HEK293 (cell line): Measurements from ENCODE around the gene LAMC3.

Experiments used
- CTCF ChIA-PET: fragments of 350-600 bp; formaldehyde crosslinking; extraction: SDS; loops from one replicate; lab custom pipeline; 2021; ENCODE audit warnings: antibody characterized with exemption; lab: Yijun Ruan, JAX
- POLR2A ChIA-PET: fragments of 300-600 bp; formaldehyde crosslinking; extraction: SDS; loops from one replicate; lab custom pipeline; 2020; ENCODE audit warnings: antibody characterized with exemption, inconsistent platforms; lab: Yijun Ruan, JAX
- H3K27ac ChIP-seq: fragments of 200-500 bp; sonication (Bioruptor generic); 2 replicates; pipeline ENCODE4 v1.5.1; 2014; ENCODE audit warnings: low read depth, low read length, control low read depth, inconsistent platforms; ENCODE audit errors: extremely low read depth
- H3K36me3 ChIP-seq, 2 experiments: fragments of 200-500 bp in 1 of 2; sonication (Bioruptor generic) in 1 of 2; 1 replicate in 1 of 2; 2 replicates in 1 of 2; pipeline ENCODE4 v1.5.1; 2014 to 2017; ENCODE audit warnings: inconsistent platforms in 2 of 2, low read length in 2 of 2; ENCODE audit not compliant: control insufficient read depth in 2 of 2, insufficient read depth in 1 of 2
- H3K4me1 ChIP-seq: fragments of 200-500 bp; sonication (Bioruptor generic); 2 replicates; pipeline ENCODE4 v1.5.1; 2014; ENCODE audit warnings: mild to moderate bottlenecking, low read length, inconsistent platforms; ENCODE audit not compliant: control insufficient read depth, insufficient read depth
- H3K4me3 ChIP-seq: 2 replicates; pipeline ENCODE4 v1.5.1; 2011; ENCODE audit warnings: low read depth, mild to moderate bottlenecking, control low read depth, low read length, moderate library complexity
- H3K9me3 ChIP-seq: fragments of 200-500 bp; sonication (Bioruptor generic); 2 replicates; pipeline ENCODE4 v1.5.1; 2014; ENCODE audit warnings: low read depth, low read length, inconsistent platforms; ENCODE audit not compliant: control insufficient read depth, insufficient read depth
- ZBTB11 ChIP-seq: fragments of 450-650 bp; formaldehyde crosslinking; conservative IDR thresholded peaks from 2 replicates; pipeline ENCODE4 v1.5.1; 2016; ENCODE audit warnings: low read depth, missing biosample characterization, missing genetic modification characterization
- ZBTB7A ChIP-seq: fragments of 450-650 bp; formaldehyde crosslinking; IDR thresholded peaks from 2 replicates; pipeline ENCODE4 v1.5.1; 2016; ENCODE audit warnings: low read depth, missing biosample characterization, missing genetic modification characterization
- ZNF121 ChIP-seq: fragments of 450-650 bp; formaldehyde crosslinking; IDR thresholded peaks from 2 replicates; pipeline ENCODE4 v1.5.1; 2016; ENCODE audit warnings: missing biosample characterization, missing genetic modification characterization
- ZNF146 ChIP-seq: fragments of 450-650 bp; formaldehyde crosslinking; IDR thresholded peaks from 2 replicates; pipeline ENCODE4 v1.5.1; 2016; ENCODE audit warnings: missing biosample characterization, missing genetic modification characterization
- ZNF366 ChIP-seq: fragments of 450-650 bp; formaldehyde crosslinking; conservative IDR thresholded peaks from 2 replicates; pipeline ENCODE4 v1.5.1; 2016; ENCODE audit warnings: missing biosample characterization, missing genetic modification characterization
- ZNF548 ChIP-seq: fragments of 450-650 bp; formaldehyde crosslinking; IDR thresholded peaks from 2 replicates; pipeline ENCODE4 v1.5.1; 2016; ENCODE audit warnings: missing biosample characterization, missing genetic modification characterization
- ZNF580 ChIP-seq: fragments of 450-650 bp; formaldehyde crosslinking; IDR thresholded peaks from 2 replicates; pipeline ENCODE4 v1.5.1; 2016; ENCODE audit warnings: missing biosample characterization, missing genetic modification characterization
- ZNF707 ChIP-seq: fragments of 450-650 bp; formaldehyde crosslinking; IDR thresholded peaks from 2 replicates; pipeline ENCODE4 v1.5.1; 2016; ENCODE audit warnings: missing biosample characterization, missing genetic modification characterization
- ZNF830 ChIP-seq: fragments of 450-650 bp; IDR thresholded peaks from 2 replicates; pipeline ENCODE4 v1.5.0; 2018; ENCODE audit warnings: missing biosample characterization, missing genetic modification characterization, low read depth, mild to moderate bottlenecking, moderate library complexity
- TF ChIP-seq, protein P1 (sequence below): fragments of 450-650 bp; formaldehyde crosslinking; IDR thresholded peaks from 2 replicates; pipeline ENCODE4 v1.5.1; 2016; ENCODE audit warnings: missing biosample characterization, missing genetic modification characterization, borderline replicate concordance
- TF ChIP-seq, protein P2 (sequence below): fragments of 450-650 bp; formaldehyde crosslinking; IDR thresholded peaks from 2 replicates; pipeline ENCODE4 v1.5.1; 2016; ENCODE audit warnings: missing biosample characterization, missing genetic modification characterization
- TF ChIP-seq, protein P3 (sequence below): sonication (generic); formaldehyde crosslinking; IDR thresholded peaks from 2 replicates; pipeline ENCODE4 v1.8.1; 2022; ENCODE audit warnings: mild to moderate bottlenecking, moderate library complexity, missing genetic modification reagents
- TF ChIP-seq, protein P4 (sequence below): fragments of 450-650 bp; formaldehyde crosslinking; IDR thresholded peaks from 2 replicates; pipeline ENCODE4 v1.5.1; 2016; ENCODE audit warnings: missing biosample characterization, missing genetic modification characterization

The LAMC3 gene

DNA sequence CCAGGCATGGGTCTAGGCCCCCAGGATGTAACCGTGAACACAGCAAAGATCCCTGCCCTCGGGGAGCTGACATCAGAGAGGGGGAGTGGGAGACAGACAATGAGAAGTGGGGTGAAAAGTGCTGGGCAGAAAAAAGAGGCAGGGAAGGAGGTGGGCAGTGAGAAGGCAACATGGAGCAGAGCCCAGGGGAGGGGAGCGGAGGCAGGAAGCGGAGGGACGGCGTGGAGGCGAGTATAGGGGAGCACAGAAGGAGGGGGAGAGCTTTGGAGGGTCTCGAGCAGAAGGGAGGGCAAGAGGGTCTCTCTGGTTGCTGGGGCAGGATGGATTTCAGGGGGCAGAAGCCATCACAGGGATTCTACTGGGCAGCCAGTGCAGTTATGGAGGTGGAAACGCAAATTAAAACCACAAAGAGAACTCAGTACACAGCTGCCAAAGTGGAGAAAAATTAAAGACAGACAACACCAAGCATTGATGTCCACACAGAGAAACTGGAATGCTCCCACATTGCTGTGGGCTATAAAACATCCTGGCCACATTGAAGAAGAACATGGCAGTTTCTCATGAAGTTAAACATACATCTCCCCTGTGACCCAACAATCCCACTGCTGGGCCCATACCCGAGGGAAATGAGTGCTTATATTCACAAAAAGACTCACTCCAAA, 21.1 kb upstream of the LAMC3 start (continued):
- TF ChIP-seq, protein P1, sequence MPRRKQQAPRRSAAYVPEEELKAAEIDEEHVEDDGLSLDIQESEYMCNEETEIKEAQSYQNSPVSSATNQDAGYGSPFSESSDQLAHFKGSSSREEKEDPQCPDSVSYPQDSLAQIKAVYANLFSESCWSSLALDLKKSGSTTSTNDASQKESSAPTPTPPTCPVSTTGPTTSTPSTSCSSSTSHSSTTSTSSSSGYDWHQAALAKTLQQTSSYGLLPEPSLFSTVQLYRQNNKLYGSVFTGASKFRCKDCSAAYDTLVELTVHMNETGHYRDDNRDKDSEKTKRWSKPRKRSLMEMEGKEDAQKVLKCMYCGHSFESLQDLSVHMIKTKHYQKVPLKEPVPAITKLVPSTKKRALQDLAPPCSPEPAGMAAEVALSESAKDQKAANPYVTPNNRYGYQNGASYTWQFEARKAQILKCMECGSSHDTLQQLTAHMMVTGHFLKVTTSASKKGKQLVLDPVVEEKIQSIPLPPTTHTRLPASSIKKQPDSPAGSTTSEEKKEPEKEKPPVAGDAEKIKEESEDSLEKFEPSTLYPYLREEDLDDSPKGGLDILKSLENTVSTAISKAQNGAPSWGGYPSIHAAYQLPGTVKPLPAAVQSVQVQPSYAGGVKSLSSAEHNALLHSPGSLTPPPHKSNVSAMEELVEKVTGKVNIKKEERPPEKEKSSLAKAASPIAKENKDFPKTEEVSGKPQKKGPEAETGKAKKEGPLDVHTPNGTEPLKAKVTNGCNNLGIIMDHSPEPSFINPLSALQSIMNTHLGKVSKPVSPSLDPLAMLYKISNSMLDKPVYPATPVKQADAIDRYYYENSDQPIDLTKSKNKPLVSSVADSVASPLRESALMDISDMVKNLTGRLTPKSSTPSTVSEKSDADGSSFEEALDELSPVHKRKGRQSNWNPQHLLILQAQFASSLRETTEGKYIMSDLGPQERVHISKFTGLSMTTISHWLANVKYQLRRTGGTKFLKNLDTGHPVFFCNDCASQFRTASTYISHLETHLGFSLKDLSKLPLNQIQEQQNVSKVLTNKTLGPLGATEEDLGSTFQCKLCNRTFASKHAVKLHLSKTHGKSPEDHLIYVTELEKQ (tag by site-specific recombination): no peak
- TF ChIP-seq, protein P2, sequence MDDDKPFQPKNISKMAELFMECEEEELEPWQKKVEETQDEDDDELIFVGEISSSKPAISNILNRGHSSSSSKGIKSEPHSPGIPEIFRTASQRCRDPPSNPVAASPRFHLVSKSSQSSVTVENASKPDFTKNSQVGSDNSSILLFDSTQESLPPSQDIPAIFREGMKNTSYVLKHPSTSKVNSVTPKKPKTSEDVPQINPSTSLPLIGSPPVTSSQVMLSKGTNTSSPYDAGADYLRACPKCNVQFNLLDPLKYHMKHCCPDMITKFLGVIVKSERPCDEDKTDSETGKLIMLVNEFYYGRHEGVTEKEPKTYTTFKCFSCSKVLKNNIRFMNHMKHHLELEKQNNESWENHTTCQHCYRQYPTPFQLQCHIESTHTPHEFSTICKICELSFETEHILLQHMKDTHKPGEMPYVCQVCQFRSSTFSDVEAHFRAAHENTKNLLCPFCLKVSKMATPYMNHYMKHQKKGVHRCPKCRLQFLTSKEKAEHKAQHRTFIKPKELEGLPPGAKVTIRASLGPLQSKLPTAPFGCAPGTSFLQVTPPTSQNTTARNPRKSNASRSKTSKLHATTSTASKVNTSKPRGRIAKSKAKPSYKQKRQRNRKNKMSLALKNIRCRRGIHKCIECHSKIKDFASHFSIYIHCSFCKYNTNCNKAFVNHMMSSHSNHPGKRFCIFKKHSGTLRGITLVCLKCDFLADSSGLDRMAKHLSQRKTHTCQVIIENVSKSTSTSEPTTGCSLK (tag by site-specific recombination): no peak
- TF ChIP-seq ZBTB7A (no peak), ZNF366 (tag by site-specific recombination) (no peak), ZNF548 (tag by site-specific recombination) (no peak)

DNA sequence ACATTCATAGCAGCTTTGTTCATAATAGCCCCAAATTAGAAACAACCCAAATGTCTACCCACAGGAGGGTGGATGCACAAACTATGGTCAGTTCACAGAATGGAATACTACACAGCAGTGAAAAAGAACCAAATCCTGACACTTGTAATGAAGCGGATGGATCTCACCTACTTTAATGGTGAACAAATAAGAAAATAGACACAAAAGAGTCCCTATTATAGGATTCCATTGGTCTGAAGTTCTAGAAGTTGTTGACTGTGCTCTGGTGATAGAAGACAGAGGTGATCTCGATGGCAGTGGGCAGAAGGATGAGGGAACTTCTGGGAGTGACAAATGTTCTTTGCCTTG, 20.6 kb upstream of the LAMC3 start:
- H3K4me3 ChIP-seq: no peak overlapping the region
- TF ChIP-seq ZNF707 (tag by site-specific recombination) (no peak), ZNF121 (tag by site-specific recombination) (peak; percentile 21; the same call in 1 of the 2 replicates), ZNF830 (tag by site-specific recombination) (no peak), ZNF580 (tag by site-specific recombination) (peak; percentile 60; the same call in 1 of the 2 replicates), ZBTB11 (no peak), ZNF146 (tag by site-specific recombination) (peak; percentile 99)
- TF ChIP-seq, protein P3, sequence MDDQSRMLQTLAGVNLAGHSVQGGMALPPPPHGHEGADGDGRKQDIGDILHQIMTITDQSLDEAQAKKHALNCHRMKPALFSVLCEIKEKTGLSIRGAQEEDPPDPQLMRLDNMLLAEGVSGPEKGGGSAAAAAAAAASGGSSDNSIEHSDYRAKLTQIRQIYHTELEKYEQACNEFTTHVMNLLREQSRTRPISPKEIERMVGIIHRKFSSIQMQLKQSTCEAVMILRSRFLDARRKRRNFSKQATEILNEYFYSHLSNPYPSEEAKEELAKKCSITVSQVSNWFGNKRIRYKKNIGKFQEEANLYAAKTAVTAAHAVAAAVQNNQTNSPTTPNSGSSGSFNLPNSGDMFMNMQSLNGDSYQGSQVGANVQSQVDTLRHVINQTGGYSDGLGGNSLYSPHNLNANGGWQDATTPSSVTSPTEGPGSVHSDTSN (CRISPR knock-in tag): no peak
- TF ChIP-seq, protein P2 (tag by site-specific recombination): no peak
- TF ChIP-seq, protein P4, sequence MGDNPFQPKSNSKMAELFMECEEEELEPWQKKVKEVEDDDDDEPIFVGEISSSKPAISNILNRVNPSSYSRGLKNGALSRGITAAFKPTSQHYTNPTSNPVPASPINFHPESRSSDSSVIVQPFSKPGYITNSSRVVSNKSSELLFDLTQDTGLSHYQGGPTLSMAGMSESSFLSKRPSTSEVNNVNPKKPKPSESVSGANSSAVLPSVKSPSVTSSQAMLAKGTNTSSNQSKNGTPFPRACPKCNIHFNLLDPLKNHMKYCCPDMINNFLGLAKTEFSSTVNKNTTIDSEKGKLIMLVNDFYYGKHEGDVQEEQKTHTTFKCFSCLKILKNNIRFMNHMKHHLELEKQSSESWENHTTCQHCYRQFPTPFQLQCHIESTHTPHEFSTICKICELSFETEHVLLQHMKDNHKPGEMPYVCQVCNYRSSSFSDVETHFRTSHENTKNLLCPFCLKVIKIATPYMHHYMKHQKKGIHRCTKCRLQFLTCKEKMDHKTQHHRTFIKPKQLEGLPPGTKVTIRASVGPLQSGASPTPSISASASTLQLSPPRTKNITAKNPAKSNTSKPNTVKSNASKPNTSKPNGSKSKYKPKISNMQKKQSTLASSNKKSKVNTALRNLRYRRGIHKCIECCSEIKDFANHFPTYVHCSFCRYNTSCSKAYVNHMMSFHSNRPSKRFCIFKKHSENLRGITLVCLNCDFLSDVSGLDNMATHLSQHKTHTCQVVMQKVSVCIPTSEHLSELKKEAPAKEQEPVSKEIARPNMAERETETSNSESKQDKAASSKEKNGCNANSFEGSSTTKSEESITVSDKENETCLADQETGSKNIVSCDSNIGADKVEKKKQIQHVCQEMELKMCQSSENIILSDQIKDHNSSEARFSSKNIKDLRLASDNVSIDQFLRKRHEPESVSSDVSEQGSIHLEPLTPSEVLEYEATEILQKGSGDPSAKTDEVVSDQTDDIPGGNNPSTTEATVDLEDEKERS: peak; percentile 75; the same call in 1 of the 2 replicates
- TF ChIP-seq, all 188 proteins: peak for 4
- Histone ChIP-seq H3K9me3 (no peaks in the 10 kb centered on the region), H3K27ac (no peak overlapping the region), H3K4me1 (no peaks in the 10 kb centered on the region), H3K36me3 (no peaks in the 10 kb centered on the region)
- POLR2A ChIA-PET: no interaction called here
- CTCF ChIA-PET: interaction anchor here (2.2 to 5.6 kb wide), 2 partner anchors 9 to 58 kb away, joined by 11 to 41 read pairs; no protein-coding TSS in a partner anchor
